Activated CD8-positive, alpha-beta memory T cell treated with anti-CD3 and anti-CD28 coated beads, Interleukin-2, amount 50 U/mL, for 48 hours (primary cell): ENCODE measurements around the gene UBE2E1.
"Not testable (repeated sequence)": the region's sequence is repeated elsewhere in the genome, so short reads cannot be mapped to it uniquely, and the experiment has no call there.

Experiments
- DNase-seq: peaks from one replicate; pipeline ENCODE4 v3.0.0-alpha.2; 2020

UBE2E1 gene

DNA sequence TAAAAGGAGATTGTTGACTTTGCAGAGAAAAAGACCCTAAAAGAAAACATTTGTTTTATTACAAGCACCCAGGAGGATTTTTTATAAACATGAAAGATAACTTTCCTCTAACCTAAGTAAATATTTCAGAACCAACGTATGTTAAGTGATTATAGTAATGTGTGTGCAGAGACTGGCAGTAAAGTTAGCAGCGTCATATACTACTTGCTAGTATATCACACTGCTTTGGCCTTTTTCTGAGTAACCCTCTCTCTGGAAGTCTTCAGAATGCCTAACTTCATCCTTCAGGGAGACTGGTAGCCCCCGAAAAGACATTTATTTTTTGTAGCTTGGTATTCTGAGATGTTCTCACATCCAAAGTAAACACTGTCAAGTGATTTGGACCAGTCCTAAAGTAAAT, 17.9 kb downstream of the UBE2E1 start:
- no peak for DNase-seq

DNA sequence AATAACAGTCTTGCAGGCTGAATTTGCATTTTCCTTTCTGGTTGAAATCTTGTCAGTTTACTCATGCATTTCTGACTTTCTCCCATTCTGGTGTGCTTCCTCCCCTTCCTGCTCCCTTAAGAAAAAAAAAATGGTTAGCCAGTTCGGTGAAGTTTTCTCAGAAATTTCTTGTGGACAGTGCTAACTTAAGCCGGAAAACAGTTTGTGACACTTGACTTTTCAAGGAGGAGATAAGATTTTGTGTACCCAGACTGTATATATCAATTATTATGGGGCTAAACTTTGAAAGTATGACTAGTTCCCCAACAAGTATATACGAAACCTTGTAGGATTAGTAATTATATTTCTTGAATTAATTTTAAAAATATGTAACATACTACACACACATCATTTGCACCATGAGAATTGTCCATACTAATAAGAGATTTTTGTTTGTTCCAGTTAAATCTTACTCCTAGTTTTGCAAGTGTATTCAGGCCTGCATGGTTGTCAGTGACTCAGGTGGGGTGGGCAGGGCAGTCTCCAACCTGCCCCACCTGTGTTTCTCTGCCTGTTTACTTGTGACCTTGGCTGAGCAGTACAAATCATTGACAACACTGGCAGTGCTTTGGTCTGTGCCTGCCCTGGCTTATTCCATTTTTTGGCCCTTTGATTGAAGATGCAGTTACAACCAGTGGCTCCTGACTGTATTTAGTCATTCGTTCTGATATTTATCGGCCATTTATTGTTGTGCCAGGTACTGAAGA, 19.1 kb downstream of the UBE2E1 start:
- DNase-seq = no peak

DNA sequence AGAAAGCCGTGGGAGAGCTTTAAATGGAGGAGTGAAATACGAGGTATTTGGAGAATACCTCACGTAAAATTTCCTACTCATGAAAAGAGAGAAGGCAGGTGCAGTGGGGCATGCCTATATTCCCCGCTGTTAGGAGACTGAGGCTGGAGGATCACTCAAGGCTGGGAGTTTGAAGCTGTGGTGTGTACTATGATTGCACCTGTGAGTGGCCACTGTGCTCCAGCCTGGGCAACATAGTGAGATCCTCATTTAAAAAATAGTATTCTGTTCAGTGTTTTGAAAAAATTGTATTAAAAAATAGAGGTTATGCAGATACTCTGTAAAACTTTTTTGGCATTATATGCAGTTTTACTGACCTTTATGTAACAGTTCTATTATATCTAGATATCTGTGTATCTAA, 20.0 kb downstream of the UBE2E1 start:
- DNase-seq = no peak

DNA sequence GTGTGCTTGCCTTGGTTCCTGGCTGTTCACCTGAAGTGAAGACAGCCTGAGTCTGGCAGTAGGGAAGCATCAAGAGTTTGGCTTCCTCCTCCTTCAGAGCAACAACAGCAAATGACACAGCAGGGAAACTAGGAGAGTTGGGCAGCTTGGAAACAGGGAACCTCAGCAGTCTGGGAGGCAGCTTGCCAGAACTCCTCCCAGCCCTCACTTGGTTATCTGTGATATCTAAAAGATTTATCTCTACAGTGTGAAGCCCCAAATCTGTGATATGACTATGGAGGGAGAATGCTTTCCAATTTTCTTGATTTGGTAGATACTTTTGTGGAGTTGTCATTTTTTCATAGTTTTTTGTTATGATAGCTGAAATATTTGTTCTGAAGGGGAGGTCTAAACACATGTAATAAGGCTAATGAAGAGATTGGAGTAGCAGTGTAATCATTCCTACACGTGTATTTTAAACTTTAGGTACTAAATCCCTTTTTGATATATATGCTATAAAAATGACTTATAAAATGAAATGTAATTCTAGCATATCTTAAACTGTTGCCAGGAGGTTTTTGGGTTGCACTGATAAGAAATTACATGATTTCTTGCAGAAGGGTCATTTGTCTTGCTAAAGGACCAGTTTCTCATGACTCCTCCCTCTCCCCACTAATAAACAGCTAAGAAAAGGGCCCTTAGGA, 20.8 kb downstream of the UBE2E1 start:
- DNase-seq = no peak

DNA sequence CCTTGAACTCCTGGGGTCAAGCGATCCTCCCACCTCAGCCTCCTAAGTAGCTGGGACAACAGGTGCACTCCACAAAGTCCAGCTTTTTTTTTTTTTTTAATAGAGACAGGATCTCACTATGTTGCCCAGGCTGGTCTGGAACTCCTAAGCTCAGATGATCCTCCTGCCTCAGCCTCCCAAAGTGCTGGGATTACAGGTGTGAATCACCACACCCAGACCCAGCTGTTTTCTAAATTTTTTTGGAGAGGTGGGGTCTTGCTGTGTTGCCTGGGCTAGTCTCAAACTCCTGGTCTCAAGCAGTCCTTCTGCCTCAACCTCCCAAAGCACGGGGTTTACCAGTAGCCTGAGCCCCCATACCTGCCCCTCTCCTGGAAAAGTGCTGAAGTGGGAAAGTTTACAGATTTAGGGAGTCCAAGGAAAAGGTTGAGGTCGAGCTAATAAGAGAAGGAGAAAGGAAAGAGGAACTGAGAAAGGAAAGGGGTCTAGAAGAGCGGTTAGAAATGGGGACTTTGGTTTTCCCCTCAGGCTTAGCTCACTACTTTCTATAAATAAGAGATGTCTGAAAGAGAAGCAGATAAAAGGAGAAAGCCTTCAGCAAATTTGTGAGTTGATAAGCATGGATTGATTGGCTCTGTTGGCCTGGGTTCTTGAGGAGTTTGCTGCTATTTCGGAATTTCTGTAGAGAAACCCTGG, 23.6 kb downstream of the UBE2E1 start:
- no peak for DNase-seq

DNA sequence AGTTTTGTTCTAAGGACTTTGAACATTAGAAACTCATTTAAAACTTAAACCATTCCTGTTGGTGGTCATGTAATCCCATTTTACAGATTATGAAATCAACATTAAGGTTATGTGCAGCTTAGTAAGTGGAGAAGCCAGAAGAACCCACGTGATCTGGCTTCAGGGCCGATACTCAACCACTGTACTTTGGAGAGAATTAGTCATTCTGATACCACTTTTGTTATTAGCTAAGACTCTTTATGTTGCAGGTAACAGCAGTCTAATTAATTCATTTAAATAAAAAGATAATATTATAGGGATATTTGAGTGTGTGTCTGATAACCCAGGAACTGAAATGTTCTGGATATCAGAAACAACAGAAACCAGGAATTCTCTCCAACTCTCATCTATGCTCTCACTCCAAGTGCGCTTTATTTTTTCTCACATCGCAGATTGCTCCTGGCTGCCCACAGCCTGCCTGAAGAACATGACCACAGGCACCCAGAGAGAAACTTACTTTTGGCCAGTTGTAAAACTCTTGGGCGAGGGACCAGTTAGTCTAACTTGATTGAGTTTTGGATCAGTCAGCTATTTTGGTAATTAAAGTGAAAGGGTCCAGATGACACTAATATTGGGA, 25.2 kb downstream of the UBE2E1 start:
- DNase-seq = no peak

DNA sequence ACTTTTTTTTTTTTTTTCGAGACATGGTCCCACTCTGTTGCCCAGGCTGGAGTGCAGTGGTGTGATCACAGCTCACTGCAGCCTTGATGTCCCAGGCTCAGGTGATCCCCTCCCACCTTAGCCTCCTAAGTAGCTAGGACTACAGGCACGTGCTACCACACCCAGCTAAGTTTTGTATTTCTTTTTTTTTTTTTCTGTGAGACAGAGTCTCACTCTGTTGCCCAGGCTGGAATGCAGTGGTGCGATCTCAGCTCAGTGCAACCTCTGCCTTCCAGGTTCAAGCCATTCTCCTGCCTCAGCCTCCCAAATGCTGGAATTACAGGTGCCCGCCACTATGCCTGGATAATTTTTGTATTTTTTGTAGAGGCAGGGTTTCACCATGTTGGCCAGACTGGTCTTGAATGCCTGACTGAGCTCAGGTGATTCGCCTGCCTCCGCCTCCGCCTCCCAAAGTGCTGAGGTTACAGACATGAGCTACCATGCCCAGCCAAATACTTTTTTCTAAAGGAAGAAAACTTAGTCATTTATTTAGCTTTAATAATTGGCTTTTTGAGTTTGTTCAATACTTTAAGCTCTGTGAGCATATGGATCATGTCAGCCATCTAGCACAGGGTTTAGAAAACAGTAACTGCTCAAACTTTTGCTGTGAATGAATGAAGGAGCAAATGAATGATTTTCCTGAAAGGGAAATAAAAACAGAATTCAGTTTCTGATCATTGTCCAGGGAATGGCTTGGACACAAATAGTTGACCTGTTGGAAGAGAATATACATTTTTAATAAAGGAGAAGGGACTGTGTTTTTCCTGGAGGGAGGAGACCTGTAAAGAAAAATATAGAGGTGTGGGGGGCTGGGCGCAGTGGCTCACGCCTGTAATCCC, 26.0 kb downstream of the UBE2E1 start:
- no peak for DNase-seq

DNA sequence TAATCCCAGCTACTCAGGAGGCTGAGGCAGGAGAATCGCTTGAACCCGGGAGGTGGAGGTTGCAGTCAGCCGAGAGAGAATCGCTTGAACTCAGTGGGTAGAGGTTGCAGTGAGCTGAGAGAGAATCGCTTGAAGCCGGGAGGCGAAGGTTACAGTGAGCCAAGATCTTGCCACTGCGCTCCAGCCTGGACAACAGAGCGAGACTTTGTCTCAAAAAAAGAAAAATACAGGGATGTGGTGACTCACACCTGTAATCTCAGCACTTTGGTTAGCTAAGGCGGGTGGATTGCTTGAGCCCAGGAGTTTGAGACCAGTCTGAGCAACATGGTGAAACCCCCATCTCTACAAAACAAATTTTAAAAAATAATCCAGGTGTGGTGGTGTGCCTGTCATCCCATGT, 26.8 kb downstream of the UBE2E1 start:
- no peak for DNase-seq

DNA sequence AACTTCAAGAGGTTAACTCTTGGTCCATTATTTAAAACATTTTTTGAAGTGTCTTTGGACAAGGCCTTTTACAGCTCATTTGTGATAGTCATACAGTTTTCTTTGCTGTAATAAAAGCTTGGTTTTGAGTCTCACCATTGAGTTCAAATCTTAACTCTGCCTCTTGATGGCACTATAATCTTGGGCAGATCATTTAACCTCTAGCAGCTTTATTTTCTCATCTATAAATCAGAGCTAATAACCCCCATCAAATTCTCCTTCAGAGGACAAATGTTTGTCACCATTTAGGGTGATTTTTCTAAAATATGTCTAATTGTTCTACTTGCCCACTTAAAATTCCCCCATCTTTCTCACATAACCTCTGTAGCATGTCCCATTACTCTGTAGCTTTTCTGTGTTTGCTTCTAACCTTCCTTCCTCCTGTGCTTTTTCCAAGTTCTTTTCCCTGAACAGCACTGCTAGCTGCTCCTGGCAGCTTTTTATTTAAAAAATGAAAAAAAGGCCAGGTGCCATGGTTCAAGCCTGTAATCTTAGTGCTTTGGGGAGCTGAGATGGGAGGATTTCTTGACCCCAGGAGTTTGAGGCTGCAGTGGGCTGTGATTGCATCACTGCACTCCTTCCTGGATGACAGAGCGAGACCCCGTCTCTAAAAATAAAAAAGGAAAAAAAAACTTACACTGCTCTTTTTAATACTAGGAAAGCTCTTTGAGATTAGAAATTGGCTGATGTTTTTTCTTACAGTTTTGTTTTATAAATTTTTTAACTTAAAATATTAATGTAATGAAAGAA, 28.5 kb downstream of the UBE2E1 start:
- DNase-seq = no peak

DNA sequence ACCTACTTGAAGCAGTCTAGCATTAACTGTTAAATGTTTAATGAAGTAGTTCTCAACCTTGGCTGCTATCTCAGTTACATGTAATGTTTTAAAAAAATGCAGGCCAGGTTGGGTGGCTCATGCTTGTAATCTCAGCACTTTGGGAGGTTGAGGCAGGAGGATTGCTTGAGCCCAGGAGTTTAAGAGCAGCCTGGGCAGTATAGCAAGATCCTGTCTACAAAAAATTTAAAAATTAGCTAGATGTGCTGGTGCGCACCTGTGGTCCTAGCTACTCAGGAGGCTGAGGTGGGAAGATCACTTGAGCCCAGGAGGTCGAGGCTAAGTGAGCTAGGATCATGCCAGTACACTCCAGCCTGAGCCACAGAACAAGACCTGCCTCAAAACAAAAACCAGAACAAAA, 29.3 kb downstream of the UBE2E1 start:
- DNase-seq = no peak

DNA sequence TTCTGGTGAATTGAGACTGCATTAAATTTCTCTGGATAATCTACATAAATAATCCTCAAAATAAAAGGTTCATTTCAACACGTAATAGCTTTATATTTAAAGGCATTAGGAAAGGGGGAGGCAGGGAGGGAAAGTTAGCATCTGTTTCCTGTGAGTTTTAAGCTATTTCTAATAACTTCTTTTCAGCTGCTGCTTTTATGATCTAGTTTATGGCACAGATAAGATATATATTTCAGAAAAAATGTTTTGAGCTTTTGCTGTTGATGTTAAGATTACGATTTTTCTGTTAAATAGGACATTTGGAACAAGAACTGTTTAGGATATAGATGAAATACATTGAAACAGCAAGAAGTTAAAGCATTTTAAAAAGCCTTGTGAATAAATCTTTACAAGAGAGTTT, 30.0 kb downstream of the UBE2E1 start:
- no peak for DNase-seq

DNA sequence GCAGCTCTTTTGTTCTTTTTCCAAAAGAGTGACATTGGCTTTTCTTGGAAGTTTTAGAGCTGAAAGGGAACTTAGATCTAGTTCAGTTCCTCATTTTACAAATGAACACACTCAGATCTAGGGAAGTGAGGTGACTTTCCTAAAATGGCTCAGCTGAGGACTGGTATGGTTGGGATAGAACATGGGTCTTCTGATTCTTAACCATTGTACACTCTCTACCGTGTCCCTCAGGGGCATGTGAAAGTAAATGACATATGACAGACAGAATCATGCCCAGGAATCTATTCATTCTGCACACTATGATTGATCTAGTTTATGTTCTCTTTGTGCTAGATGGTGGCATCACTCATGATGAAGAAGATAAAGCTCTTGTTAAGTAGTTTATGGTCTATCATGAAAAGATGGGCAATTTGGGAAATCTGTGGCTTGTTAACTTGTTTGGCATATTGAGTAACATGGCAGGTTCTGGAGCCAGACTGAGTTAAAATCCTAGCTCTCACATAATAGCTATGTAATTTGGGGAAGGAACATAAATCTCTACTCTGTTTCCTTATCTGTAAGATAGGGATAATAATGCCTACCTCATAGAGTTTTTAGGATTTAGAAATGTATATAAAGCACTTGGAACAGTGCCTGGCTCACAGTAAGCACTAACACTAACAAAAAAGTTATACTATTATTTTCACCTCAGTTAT, 30.9 kb downstream of the UBE2E1 start:
- DNase-seq = no peak

DNA sequence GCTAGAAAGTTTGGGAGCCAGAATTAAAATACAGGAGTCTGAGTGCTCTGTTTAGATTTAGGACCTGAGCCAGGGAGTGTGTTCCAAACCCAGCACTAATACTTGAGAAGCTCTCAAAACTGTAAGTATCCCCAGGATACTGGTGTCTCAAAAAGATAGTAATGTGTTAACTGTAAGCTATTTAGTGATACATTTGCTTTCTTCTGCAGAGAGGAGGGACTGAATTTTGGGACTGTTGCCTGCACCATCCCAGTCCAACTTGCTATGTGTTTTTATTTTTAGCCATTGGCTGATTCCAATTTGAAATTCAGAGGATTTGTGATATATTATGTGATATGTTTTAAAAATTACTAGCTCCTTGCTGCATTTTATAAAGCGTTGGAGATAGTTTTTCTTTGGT, 31.5 kb downstream of the UBE2E1 start:
- no peak for DNase-seq

DNA sequence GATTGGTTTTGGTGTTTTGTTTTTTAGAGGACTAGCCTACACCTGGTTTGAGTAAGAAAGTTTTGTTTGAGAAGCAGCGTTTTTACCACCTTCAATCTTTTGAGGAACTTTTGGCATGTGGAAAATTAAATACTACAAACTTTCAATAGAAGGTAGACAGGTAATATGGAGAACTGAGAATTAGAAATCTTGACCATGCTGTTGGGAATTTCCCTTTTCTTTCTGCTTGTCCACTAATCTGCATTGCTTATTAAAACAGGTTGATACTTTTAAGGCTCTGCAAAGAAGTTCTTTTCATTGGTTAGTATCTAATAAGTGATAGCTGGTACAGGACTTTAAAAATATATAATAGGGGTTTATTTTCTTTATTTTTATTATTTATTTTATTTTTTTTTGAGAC, 31.9 kb downstream of the UBE2E1 start:
- no peak for DNase-seq

DNA sequence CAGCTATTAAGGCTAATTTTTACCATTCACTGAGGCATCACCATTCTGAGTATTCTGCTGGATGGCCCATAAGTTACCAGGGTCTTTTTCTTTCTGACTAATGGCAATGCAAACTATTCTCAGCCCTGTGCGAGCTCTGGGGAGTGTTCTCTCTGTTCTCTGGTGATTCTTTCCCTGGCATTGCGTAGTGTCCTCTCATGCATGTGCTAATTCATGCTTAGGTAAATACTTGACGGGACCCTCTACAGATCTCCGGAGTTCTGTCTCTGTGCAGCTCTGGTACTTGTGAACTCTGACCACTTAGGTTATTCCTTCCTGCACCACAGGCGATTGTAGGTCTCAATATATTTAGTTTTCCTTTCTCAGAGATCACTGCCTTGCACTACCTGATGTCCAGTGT, 34.8 kb downstream of the UBE2E1 start:
- no peak for DNase-seq

DNA sequence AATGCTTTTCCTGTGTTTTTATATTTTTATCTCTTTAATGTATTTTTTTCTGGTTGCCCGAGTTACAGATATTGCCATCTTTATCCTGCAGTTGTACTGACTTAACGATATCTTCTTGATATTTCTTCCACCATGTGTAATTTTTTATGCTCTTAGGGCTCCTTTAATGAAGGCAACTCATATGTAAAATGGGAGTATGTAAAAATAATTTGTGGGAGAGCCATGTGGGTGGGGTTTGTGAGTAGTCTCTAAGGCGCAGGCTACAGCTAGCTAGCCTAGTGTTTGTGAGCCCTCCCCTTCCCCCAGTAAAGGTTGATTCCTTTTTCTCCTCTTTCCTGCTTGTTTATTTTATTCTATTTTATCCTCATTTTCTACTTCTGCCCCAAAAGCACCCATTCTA, 38.1 kb downstream of the UBE2E1 start:
- no peak for DNase-seq

DNA sequence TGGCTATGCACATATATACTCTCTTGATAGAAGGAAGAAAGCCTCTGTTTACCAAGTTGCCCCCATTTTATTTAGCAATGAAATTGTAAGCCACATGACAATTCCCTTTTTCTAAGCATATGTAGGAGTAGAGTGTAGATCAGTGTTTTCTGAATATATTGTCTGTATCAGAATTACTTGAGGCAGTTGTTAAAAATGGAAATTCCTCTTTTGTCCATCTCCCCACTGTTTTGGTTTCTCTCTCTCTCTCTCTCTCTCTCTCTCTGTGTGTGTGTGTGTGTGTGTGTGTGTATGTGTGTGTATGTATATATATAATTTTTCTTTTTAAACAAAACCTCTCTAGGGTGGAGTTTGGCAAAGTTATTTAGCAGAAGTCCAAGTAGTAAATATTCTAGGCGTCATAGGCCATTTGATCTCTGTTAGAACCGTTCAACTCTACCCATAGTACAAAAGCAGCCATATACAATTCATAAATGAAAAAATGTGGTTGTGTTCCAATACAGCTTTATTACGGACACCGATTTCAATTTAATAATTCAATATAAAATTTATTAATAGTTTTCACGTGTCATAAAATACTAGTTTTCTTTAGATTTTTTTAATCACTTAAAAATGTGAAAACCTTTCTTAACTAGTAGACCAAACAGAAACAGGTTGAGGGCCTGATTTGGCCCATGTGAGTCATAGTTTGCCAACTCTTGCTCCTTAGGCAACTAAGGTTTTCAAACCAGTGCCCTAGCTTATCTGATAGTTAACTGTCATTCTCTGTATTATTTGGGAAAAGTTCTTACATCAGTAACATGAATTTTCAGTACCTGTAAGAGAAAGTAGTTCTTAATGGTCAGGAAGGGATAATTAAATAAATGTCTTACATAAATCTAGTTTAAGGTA, 39.8 kb downstream of the UBE2E1 start:
- DNase-seq = no peak

DNA sequence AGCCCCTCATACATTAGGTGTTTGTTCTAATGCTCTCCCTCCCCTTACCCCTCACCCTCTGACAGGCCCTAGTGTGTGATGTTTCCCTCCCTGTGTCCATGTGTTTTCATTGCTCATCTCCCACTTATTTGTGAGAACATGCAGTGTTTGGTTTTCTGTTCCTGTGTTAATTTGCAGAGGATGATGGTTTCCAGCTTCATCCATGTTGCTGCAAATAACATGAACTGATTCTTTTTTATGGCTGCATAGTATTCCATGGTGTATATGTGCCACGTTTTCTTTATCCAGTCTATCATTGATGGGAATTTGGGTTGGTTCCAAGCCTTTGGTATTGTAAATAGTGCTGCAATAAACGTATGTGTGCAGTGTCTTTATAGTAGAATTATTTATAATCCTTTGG, 43.7 kb downstream of the UBE2E1 start:
- not testable (repeated sequence) for DNase-seq

DNA sequence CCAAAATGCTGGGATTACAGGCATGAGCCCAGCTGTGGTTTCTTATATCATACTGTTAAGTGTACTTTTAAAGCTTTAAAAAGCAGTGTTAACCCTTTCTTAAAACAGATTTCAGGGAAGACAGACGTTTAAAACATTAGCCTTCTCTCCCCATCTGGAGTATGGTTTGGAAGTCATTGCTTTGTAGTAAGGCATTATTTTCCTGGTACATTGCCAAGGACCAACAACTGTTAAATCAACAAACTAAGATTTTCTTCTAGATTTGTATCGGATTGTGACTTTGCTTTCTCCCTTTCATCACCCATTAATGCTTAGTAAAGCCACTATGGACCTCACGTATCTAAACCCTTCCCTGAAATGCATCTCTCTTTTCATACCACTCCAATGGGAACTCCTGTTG, 50.5 kb downstream of the UBE2E1 start:
- no peak for DNase-seq
